ENCODE results near the gene PLXNB3. TPM values are rescaled to one million over a fixed set of nuclear protein-coding genes. Genes with fewer than 3 reads are reported as not detected.

Gene PLXNB3
- total and polyA plus RNA-seq, 2 experiments from 2014 or later: 0.70 to 4.1 TPM

GRCh38 chrX:153806999-153807575 is 43.0 kb downstream of the PLXNB3 start (continued):
- TF ChIP-seq ZNF462 (CRISPR knock-in tag; IDR thresholded peaks at IDR 0.05): no peak

GRCh38 chrX:153807976-153808375 is 43.9 kb downstream of the PLXNB3 start:
- Mint-ChIP-seq H3K36me3 (ENCODE audit: low read depth) (peaks cover 23% of the 10 kb centered on the region), H3K27ac (no peak overlapping the region; the same call in 1 of the 2 replicates), H3K4me1 (peaks cover 31% of the 10 kb centered on the region), H3K4me3 (no peak overlapping the region; the same call in 2 of the 3 replicates), H3K9me3 (no peaks in the 10 kb centered on the region), H3K27me3 (ENCODE audit: insufficient read depth, low read depth, poor library complexity) (peaks cover 4% of the 10 kb centered on the region)
- no peaks in the 10 kb centered on the region for H3K36me3 ChIP-seq (ENCODE audit: insufficient read depth)
- no peaks in the 10 kb centered on the region for H3F3A ChIP-seq (replicated peaks; ENCODE audit: low read depth)
- no peak overlapping the region for H3K4me3 ChIP-seq
- no peaks in the 10 kb centered on the region for H3K27me3 ChIP-seq (ENCODE audit: insufficient read depth)
- DNase-seq (ENCODE audit: low spot score) (no peak), ATAC-seq (no peak)
- H3K4me2 ChIP-seq: no peak overlapping the region
- H3K9me2 ChIP-seq (ENCODE audit: insufficient read depth): no peaks in the 10 kb centered on the region
- peaks cover 6% of the 10 kb centered on the region for H3K4me1 ChIP-seq (ENCODE audit: insufficient read depth)
- H4K20me1 ChIP-seq (replicated peaks; ENCODE audit: insufficient read depth): no peaks in the 10 kb centered on the region; the same call in 1 of the 2 replicates
- H3K79me2 ChIP-seq (replicated peaks; ENCODE audit: insufficient read depth): peaks cover 49% of the 10 kb centered on the region
- H3K27ac ChIP-seq (ENCODE audit: low read depth): no peak overlapping the region
- no peak overlapping the region for H2AFZ ChIP-seq
- TF ChIP-seq EZH2phosphoT487 (IDR thresholded peaks at IDR 0.05; ENCODE audit: unreplicated experiment) (no peak), ZNF114 (CRISPR knock-in tag; IDR thresholded peaks at IDR 0.05) (no peak), CREB1 (CRISPR knock-in tag; IDR thresholded peaks at IDR 0.05; ENCODE audit: low read depth) (no peak), POLR2AphosphoS5 (IDR thresholded peaks at IDR 0.05; ENCODE audit: low read depth) (no peak), REST (IDR thresholded peaks at IDR 0.05; ENCODE audit: unreplicated experiment) (no peak), NANOG (IDR thresholded peaks at IDR 0.05; ENCODE audit: borderline replicate concordance) (no peak), STAT1 (IDR thresholded peaks at IDR 0.05; ENCODE audit: unreplicated experiment) (no peak), CTCF (conservative IDR thresholded peaks at IDR 0.05; ENCODE audit: low read depth in 2 of 2) (no peak)

All from GM23338 (cell line).